Measurements from ENCODE around the gene SPACA6.

- no peak for TF ChIP-seq EZH2phosphoT487 (IDR thresholded peaks at IDR 0.05; ENCODE audit: borderline replicate concordance, low read depth, low read length)
- TF ChIP-seq CTCF (conservative IDR thresholded peaks at IDR 0.05; ENCODE audit: low read length), result no peak
Measured at GRCh38 chr19:51739466-51740213, 46.5 kb downstream of the SPACA6 start.

All from OCI-LY7 (cell line).